PFSK-1 (cell line): ENCODE data around the gene ATF1.

Source experiments
- FOXP2 ChIP-seq: optimal IDR thresholded peaks from 2 replicates; pipeline ENCODE3; 2011; ENCODE audit warnings: borderline replicate concordance, control low read depth, inconsistent platforms; ENCODE audit not compliant: insufficient read depth; ENCODE audit errors: extremely low read length, extremely low read depth
- POLR2AphosphoS5 ChIP-seq: IDR thresholded peaks from 2 replicates; pipeline ENCODE4 v1.6.1; 2012; ENCODE audit warnings: low read depth, mild to moderate bottlenecking, control low read depth, low read length, moderate library complexity
- REST ChIP-seq, 2 experiments: IDR thresholded peaks; 2 replicates each; pipeline versions ENCODE4 v1.6.1 to v1.8.0; 2011 to 2012; ENCODE audit warnings: low read depth in 2 of 2, low read length in 2 of 2, control low read depth in 1 of 2, inconsistent platforms in 1 of 2, mild to moderate bottlenecking in 1 of 2, moderate library complexity in 1 of 2; ENCODE audit not compliant: insufficient read depth in 1 of 2
- SIN3A ChIP-seq: IDR thresholded peaks from 2 replicates; pipeline ENCODE4 v1.6.1; 2012; ENCODE audit warnings: mild to moderate bottlenecking, low read length, moderate library complexity, borderline replicate concordance; ENCODE audit not compliant: insufficient read depth
- TAF1 ChIP-seq: IDR thresholded peaks from 2 replicates; pipeline ENCODE4 v1.6.1; 2012; ENCODE audit warnings: low read length, control low read depth, borderline replicate concordance; ENCODE audit not compliant: insufficient read depth

Gene ATF1

GRCh38 chr12:50776749-50777728 lies 13.1 kb downstream of the ATF1 start:
- TF ChIP-seq REST (IDR thresholded peaks at IDR 0.05; ENCODE audit: insufficient read depth in 1 of 2, low read depth in 2 of 2, low read length in 2 of 2) (no peak), FOXP2 (no peak), TAF1 (no peak), SIN3A (no peak), POLR2AphosphoS5 (no peak)

GRCh38 chr12:50778663-50779590 lies 15.0 kb downstream of the ATF1 start:
- no peak for TF ChIP-seq TAF1
- no peak for TF ChIP-seq REST (IDR thresholded peaks at IDR 0.05; ENCODE audit: insufficient read depth in 1 of 2, low read depth in 2 of 2, low read length in 2 of 2)
- no peak for TF ChIP-seq SIN3A
- no peak for TF ChIP-seq FOXP2
- no peak for TF ChIP-seq POLR2AphosphoS5

- TF ChIP-seq FOXP2 = no peak
- no peak for TF ChIP-seq REST (IDR thresholded peaks at IDR 0.05; ENCODE audit: insufficient read depth in 1 of 2, low read depth in 2 of 2, low read length in 2 of 2)
- no peak for TF ChIP-seq SIN3A
- TF ChIP-seq POLR2AphosphoS5 = no peak
- TF ChIP-seq TAF1 = no peak
Observed at GRCh38 chr12:50780013-50780412, 16.1 kb downstream of the ATF1 start.

- TF ChIP-seq POLR2AphosphoS5 = no peak
Observed at GRCh38 chr12:50784501-50784900, 20.6 kb downstream of the ATF1 start.

GRCh38 chr12:50785406-50786001 lies 21.6 kb downstream of the ATF1 start:
- no peak for TF ChIP-seq FOXP2
- TF ChIP-seq TAF1 = no peak
- no peak for TF ChIP-seq REST (IDR thresholded peaks at IDR 0.05; ENCODE audit: insufficient read depth in 1 of 2, low read depth in 2 of 2, low read length in 2 of 2)
- TF ChIP-seq SIN3A = no peak
- TF ChIP-seq POLR2AphosphoS5 = no peak
